WTC11 (cell line): ENCODE data around the gene LSR.

Experiments used
- CTCF ChIP-seq: fragments of 200-600 bp; IDR thresholded peaks from 2 replicates; pipeline ENCODE4 v1.8.0; 2022; ENCODE audit warnings: antibody characterized with exemption
- ESRRA ChIP-seq: sonication (generic); formaldehyde crosslinking; IDR thresholded peaks from 2 replicates; pipeline ENCODE4 v1.8.1; 2022; ENCODE audit warnings: mild to moderate bottlenecking, missing genetic modification reagents, borderline replicate concordance
- JUN ChIP-seq: sonication (generic); formaldehyde crosslinking; IDR thresholded peaks from 2 replicates; pipeline ENCODE4 v1.8.0; 2023; ENCODE audit warnings: mild to moderate bottlenecking, missing genetic modification reagents

- TF ChIP-seq ESRRA (CRISPR knock-in tag), result no peak
- no peak for TF ChIP-seq CTCF
- no peak for TF ChIP-seq JUN (CRISPR knock-in tag)
These were observed 60.1 kb downstream of the LSR start for GRCh38 chr19:35308910-35309309.
